ENCODE results near the gene DNMT3B. TPM values are rescaled to one million over a fixed set of nuclear protein-coding genes. Genes with fewer than 3 reads are reported as not detected.
A peak's percentile ranks its signal among the peaks of the same experiment; 100 is the strongest.

The DNMT3B gene
- total RNA-seq, 1 experiment from 2014 or later = 105 TPM

DNA sequence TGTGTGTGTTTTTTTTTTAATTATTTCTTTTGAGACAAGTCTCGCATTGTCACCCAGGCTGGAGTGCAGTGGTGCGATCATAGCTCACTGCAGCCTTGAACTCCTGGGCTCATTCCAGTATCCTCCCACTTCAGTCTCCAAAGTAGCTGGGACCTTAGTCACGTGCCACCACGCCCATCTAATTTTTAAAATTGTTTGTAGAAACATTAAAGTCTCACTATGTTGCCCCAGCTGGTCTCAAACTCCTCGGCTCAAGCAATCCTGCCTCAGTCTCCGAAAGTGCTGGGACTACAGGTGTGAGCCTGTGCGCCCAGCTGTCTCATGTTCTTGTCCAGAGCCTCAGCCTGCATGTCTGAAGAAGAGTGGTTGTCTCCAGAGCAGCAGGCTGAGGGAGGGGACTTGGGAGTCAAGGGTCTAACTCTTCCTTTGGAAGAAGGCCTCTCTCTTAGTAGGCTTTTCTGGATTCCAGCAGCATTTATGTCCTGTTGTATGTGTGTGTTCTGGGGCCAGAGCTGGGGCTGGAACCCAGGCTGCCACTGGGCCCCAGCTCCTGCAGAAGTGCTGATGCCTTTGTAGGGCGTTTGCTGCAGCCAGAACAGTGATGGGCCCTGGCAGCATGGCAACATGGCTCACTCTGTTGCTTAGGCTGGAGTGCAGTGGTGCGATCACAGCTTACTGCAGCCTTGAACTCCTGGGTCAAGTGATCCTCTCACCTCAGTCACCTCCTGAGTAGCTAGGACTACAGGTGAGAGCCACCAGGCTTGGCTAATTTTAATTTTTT is 5.4 kb downstream of the DNMT3B start:
- H3K27me3 Mint-ChIP-seq (ENCODE audit: insufficient read depth, unreplicated experiment) = no peaks in the 10 kb centered on the region
- Histone ChIP-seq H3K36me3 (ENCODE audit: control insufficient read depth, insufficient read depth, low read length) (no peaks in the 10 kb centered on the region), H3K4me1 (peaks cover 14% of the 10 kb centered on the region), H3K27me3 (replicated peaks; ENCODE audit: control insufficient read depth, insufficient read depth, low read length) (no peaks in the 10 kb centered on the region), H3K9me3 (no peaks in the 10 kb centered on the region), H3K4me3 (ENCODE audit: low read depth, low read length) (no peak overlapping the region)
- POLR2A ChIA-PET = no interaction called here
- H3K27ac Mint-ChIP-seq (ENCODE audit: unreplicated experiment) = peak overlapping the region; percentile 18
- BruUV-seq (replicated peaks) = no TSS peak
- no peaks in the 10 kb centered on the region for H3K9me3 Mint-ChIP-seq (ENCODE audit: unreplicated experiment)
- H3K4me3 Mint-ChIP-seq (ENCODE audit: unreplicated experiment) = no peak overlapping the region
- H3K36me3 Mint-ChIP-seq (ENCODE audit: insufficient read depth, unreplicated experiment) = peaks cover 84% of the 10 kb centered on the region
- H3K4me1 Mint-ChIP-seq (ENCODE audit: low read depth, unreplicated experiment) = peaks cover 27% of the 10 kb centered on the region
- no peak for DNase-seq
- no peak for TF ChIP-seq CTCF (IDR thresholded peaks at IDR 0.05; ENCODE audit: insufficient read depth in 1 of 2, low read depth in 1 of 2, low read length in 1 of 2, severe bottlenecking in 1 of 2, unreplicated experiment in 1 of 2)
- CTCF ChIA-PET = interaction anchor here (0.7 to 4.1 kb wide), 2 partner anchors 11 to 135 kb away, joined by 5 to 22 read pairs; no protein-coding TSS in a partner anchor
- intact Hi-C loops (cut with micrococcal nuclease; ENCODE audit: unreplicated experiment) = no loop called here

DNA sequence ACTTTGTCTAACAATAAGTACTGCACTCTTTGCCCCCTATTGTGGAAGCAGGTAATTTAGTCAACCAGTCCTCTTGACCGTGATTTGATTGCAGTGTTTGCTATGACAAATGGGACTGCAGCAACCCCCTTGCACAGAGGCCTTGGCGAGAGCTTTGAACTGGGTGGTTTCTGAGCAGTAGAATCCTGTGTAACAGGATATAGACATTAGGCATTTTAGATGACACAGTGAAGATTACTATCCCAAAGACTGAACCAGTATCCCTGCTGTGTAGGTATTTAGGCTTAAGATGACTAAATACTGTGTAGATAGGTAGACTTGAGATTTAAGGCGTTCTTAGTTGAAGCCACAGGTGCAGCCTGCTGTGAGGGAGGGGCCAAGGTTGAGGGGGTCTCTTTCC is 9.9 kb downstream of the DNMT3B start:
- H3K27ac Mint-ChIP-seq (ENCODE audit: unreplicated experiment) = peak overlapping the region; percentile 3
- no peak for DNase-seq
- H3K9me3 Mint-ChIP-seq (ENCODE audit: unreplicated experiment) = no peaks in the 10 kb centered on the region
- POLR2A ChIA-PET = no interaction called here
- Histone ChIP-seq H3K9me3 (no peaks in the 10 kb centered on the region), H3K36me3 (ENCODE audit: control insufficient read depth, insufficient read depth, low read length) (no peaks in the 10 kb centered on the region), H3K4me3 (ENCODE audit: low read depth, low read length) (no peak overlapping the region), H3K27me3 (replicated peaks; ENCODE audit: control insufficient read depth, insufficient read depth, low read length) (no peaks in the 10 kb centered on the region), H3K4me1 (peaks cover 18% of the 10 kb centered on the region)
- intact Hi-C loops (cut with micrococcal nuclease; ENCODE audit: unreplicated experiment) = no loop called here
- no peak overlapping the region for H3K4me3 Mint-ChIP-seq (ENCODE audit: unreplicated experiment)
- BruUV-seq (replicated peaks) = no TSS peak
- H3K4me1 Mint-ChIP-seq (ENCODE audit: low read depth, unreplicated experiment) = peaks cover 34% of the 10 kb centered on the region
- CTCF ChIA-PET = no interaction called here
- TF ChIP-seq CTCF (IDR thresholded peaks at IDR 0.05; ENCODE audit: insufficient read depth in 1 of 2, low read depth in 1 of 2, low read length in 1 of 2, severe bottlenecking in 1 of 2, unreplicated experiment in 1 of 2) = no peak
- H3K36me3 Mint-ChIP-seq (ENCODE audit: insufficient read depth, unreplicated experiment) = peaks cover 80% of the 10 kb centered on the region
- H3K27me3 Mint-ChIP-seq (ENCODE audit: insufficient read depth, unreplicated experiment) = no peaks in the 10 kb centered on the region

DNA sequence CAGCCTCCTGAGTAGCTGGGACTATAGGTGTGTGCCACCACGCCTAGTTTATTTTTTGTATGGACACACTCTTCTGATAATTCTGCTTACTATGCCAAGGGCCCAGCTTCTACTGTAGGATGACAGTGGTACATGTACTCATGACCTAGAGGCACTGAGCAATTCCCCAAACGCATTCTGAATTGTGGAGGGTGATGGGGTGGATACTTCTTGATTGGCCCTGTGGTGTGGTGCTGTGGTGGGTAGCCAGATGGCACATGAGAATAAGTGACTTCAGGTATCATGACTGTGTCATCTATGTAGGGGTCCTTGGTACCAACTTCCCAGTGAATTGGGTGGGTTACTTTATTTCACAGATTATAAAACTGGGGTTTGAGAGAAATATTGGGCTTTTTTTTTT is 11.0 kb downstream of the DNMT3B start:
- no peak for DNase-seq
- Mint-ChIP-seq H3K27ac (ENCODE audit: unreplicated experiment) (no peak overlapping the region), H3K4me1 (ENCODE audit: low read depth, unreplicated experiment) (peaks cover 33% of the 10 kb centered on the region), H3K27me3 (ENCODE audit: insufficient read depth, unreplicated experiment) (no peaks in the 10 kb centered on the region), H3K4me3 (ENCODE audit: unreplicated experiment) (no peak overlapping the region), H3K36me3 (ENCODE audit: insufficient read depth, unreplicated experiment) (peaks cover 75% of the 10 kb centered on the region), H3K9me3 (ENCODE audit: unreplicated experiment) (no peaks in the 10 kb centered on the region)
- H3K27me3 ChIP-seq (replicated peaks; ENCODE audit: control insufficient read depth, insufficient read depth, low read length) = no peaks in the 10 kb centered on the region
- H3K4me3 ChIP-seq (ENCODE audit: low read depth, low read length) = no peak overlapping the region
- no peaks in the 10 kb centered on the region for H3K9me3 ChIP-seq
- no peaks in the 10 kb centered on the region for H3K36me3 ChIP-seq (ENCODE audit: control insufficient read depth, insufficient read depth, low read length)
- no TSS peak for BruUV-seq (replicated peaks)
- intact Hi-C loops (cut with micrococcal nuclease; ENCODE audit: unreplicated experiment) = no loop called here
- peaks cover 30% of the 10 kb centered on the region for H3K4me1 ChIP-seq
- POLR2A ChIA-PET = interaction anchor here (0.7 to 0.9 kb wide), 2 partner anchors 37 to 98 kb away, joined by 6 to 10 read pairs; no protein-coding TSS in a partner anchor
- CTCF ChIA-PET = interaction anchor here (0.7 kb wide), 1 partner anchor 29 kb away, joined by 5 read pairs; no protein-coding TSS in a partner anchor
- no peak for TF ChIP-seq CTCF (IDR thresholded peaks at IDR 0.05; ENCODE audit: insufficient read depth in 1 of 2, low read depth in 1 of 2, low read length in 1 of 2, severe bottlenecking in 1 of 2, unreplicated experiment in 1 of 2)
